Measurements from ENCODE around the gene GADL1. TPM values are rescaled to one million over a fixed set of nuclear protein-coding genes. Genes with fewer than 3 reads are reported as not detected.
A peak's percentile ranks its signal among the peaks of the same experiment; 100 is the strongest.

Gene GADL1
- total RNA-seq, 2 donors from 2014 or later, result not detected

DNA sequence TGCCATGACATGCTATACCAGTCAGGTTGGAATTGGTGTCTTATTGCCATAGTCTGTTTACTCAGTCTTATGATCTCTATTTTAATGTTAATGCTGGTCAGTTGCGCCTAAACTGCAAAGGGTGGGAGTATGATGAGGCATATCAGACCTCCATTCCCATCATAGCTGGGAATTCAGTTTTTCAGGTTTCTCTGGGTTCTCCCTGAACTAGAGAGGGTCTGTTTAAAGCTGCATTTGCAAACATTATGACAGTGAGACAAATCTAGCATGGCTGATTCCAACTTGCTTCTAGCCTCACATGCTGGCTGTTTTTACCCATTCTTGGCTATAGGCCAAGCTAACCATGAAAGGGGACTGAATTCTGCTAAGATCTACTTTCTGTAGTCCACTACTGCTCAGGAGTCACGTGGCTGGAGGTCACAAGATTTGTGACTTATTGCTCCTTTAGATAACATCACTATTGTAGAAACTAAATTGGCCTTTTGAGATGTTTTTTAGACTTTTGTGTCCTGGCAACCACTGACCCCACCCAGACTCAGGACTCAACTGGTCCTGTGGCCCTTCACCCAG lies 191.5 kb downstream of the GADL1 start:
- Mint-ChIP-seq H3K9me3 (peaks cover 4 to 11% of the 10 kb centered on the region in 2 donors), H3K36me3 (peaks cover 23 to 24% of the 10 kb centered on the region in 2 donors), H3K27ac (peak overlapping the region in 1 of 2 donors; percentile 78)
- ATAC-seq, result no peak
- no peak for DNase-seq (ENCODE audit: low spot score in 2 of 2)

DNA sequence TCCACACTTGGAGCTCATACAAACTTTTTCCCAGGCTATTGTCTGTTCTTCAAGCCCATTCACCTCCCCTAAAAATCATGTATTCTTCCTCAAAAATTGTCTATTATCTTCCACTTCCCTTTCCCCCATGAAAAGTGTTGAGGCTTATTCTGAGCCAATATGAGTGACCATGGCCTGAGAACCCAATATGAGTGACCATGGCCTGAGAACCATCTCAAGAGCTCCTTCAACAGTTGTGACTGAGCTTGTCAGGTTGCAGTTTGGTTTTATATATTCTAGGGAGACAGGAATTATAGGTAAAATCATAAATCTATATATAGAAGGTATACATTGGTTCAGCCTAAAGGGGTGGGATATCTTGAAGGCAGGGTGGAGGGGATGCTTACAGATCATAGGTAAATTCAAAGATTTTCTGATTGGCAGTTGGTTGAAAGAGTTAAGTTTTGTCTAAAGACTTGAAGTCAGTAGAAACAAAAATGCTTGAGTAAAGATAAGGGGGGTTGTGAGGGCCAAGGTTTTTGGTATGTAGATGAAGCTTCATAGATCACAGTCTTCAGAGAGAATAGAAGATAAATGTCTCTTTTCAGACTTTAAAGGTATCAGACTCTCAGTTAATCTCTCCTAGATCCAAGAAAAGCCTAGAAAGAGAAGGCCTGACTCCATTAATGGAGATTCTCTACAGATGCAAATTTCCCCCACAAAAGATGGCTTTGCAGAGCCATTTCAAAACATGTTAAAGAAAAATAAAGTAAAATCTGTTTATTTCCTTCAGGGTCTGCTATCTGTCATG lies 192.2 kb downstream of the GADL1 start:
- Mint-ChIP-seq H3K36me3 (peaks cover 23 to 29% of the 10 kb centered on the region in 2 donors), H3K9me3 (peaks cover 3 to 10% of the 10 kb centered on the region in 2 donors), H3K27ac (no peak overlapping the region)
- DNase-seq (ENCODE audit: low spot score in 2 of 2), result no peak
- no peak for ATAC-seq

GRCh38 chr3:30700702-30701321 lies 193.6 kb downstream of the GADL1 start:
- no peaks in the 10 kb centered on the region for H3K9me3 Mint-ChIP-seq
- peaks cover 9 to 39% of the 10 kb centered on the region in 2 donors for H3K36me3 Mint-ChIP-seq

GRCh38 chr3:30699927-30700326 lies 194.5 kb downstream of the GADL1 start:
- DNase-seq (ENCODE audit: low spot score in 2 of 2) (no peak), ATAC-seq (no peak)
- Mint-ChIP-seq H3K27ac (no peak overlapping the region), H3K9me3 (no peaks in the 10 kb centered on the region), H3K36me3 (peaks cover 16 to 48% of the 10 kb centered on the region in 2 donors)

More at GRCh38 chr3:30700702-30701321, 193.6 kb downstream of the GADL1 start:
- peak overlapping the region in 1 of 2 donors; percentile 50 for H3K27ac Mint-ChIP-seq
- no peak for ATAC-seq
- no peak for DNase-seq (ENCODE audit: low spot score in 2 of 2)

DNA sequence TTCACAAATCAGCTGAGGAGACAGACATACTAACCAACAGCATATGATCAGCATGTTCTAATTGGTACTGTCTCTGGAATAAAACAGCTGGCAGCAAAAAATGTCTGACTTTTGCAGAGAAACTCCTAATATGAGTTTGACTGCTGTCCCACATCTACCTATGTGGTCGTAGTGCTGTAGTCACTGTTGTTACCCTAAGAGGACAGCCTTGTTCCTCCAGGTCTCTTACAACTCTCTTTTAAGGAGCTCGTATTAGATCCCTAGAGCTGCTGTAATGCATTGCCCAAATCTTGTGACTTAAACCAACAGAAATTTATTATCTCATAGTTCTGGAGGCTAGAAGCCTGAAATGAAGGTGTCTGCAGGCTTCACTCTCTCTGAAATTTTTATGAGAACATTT lies 195.9 kb downstream of the GADL1 start:
- Mint-ChIP-seq H3K36me3 (peaks cover 22 to 56% of the 10 kb centered on the region in 2 donors), H3K27ac (peak overlapping the region in 1 of 2 donors; percentile 36), H3K9me3 (no peaks in the 10 kb centered on the region)
- no peak for ATAC-seq
- no peak for DNase-seq (ENCODE audit: low spot score in 2 of 2)

GRCh38 chr3:30696896-30697295 lies 197.6 kb downstream of the GADL1 start:
- Mint-ChIP-seq H3K27ac (peak overlapping the region; percentile 24 to 52), H3K36me3 (peaks cover 28 to 71% of the 10 kb centered on the region in 2 donors)
- no peak for DNase-seq (ENCODE audit: low spot score in 2 of 2)

GRCh38 chr3:30696403-30696819 lies 198.1 kb downstream of the GADL1 start:
- peak overlapping the region in 1 of 2 donors; percentile 88 for H3K27ac Mint-ChIP-seq
- H3K36me3 Mint-ChIP-seq, result peaks cover 29 to 71% of the 10 kb centered on the region in 2 donors
- DNase-seq (ENCODE audit: low spot score in 2 of 2) (no peak), ATAC-seq (no peak)
- H3K9me3 Mint-ChIP-seq, result no peaks in the 10 kb centered on the region

More at GRCh38 chr3:30696896-30697295, 197.6 kb downstream of the GADL1 start:
- no peaks in the 10 kb centered on the region for H3K9me3 Mint-ChIP-seq
- ATAC-seq, result no peak

GRCh38 chr3:30695302-30696061 lies 199.0 kb downstream of the GADL1 start:
- ATAC-seq (no peak), DNase-seq (ENCODE audit: low spot score in 2 of 2) (no peak)
- Mint-ChIP-seq H3K36me3 (peaks cover 39 to 71% of the 10 kb centered on the region in 2 donors), H3K27ac (peak overlapping the region; percentile 47 to 88), H3K9me3 (no peaks in the 10 kb centered on the region)

- DNase-seq (ENCODE audit: low spot score in 2 of 2) (no peak), ATAC-seq (no peak)
- Mint-ChIP-seq H3K27ac (peak overlapping the region in 1 of 2 donors; percentile 33), H3K9me3 (no peaks in the 10 kb centered on the region), H3K36me3 (peaks cover 43 to 78% of the 10 kb centered on the region in 2 donors)
Observed at GRCh38 chr3:30694668-30695067, 199.8 kb downstream of the GADL1 start.

DNA sequence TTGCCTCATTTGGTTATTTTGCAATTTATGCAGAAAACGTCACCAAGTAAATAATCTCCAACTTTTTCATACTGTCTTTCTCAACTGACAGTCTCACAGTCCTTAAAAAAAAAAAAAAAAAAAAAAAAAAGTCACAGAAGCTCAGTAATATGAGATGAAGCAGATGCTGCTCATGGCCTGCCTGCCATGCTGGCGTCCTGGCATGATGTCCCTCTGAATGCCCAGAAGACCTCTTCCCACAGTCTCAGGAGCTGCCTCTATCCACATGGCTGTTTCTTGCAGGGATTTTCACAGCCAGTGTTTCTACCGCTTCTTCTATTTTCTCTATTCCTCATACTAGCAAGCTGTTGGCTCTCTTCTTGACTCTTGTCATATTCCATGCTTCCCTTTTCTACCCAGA lies 200.3 kb downstream of the GADL1 start:
- ATAC-seq (no peak), DNase-seq (ENCODE audit: low spot score in 2 of 2) (no peak)
- Mint-ChIP-seq H3K9me3 (no peaks in the 10 kb centered on the region), H3K36me3 (peaks cover 47 to 83% of the 10 kb centered on the region in 2 donors), H3K27ac (no peak overlapping the region)

GRCh38 chr3:30693470-30694120 lies 200.9 kb downstream of the GADL1 start:
- Mint-ChIP-seq H3K9me3 (no peaks in the 10 kb centered on the region), H3K36me3 (peaks cover 48 to 84% of the 10 kb centered on the region in 2 donors), H3K27ac (peak overlapping the region; percentile 60 to 69)
- ATAC-seq (peak; percentile 66 to 72), DNase-seq (ENCODE audit: low spot score in 2 of 2) (no peak)

DNA sequence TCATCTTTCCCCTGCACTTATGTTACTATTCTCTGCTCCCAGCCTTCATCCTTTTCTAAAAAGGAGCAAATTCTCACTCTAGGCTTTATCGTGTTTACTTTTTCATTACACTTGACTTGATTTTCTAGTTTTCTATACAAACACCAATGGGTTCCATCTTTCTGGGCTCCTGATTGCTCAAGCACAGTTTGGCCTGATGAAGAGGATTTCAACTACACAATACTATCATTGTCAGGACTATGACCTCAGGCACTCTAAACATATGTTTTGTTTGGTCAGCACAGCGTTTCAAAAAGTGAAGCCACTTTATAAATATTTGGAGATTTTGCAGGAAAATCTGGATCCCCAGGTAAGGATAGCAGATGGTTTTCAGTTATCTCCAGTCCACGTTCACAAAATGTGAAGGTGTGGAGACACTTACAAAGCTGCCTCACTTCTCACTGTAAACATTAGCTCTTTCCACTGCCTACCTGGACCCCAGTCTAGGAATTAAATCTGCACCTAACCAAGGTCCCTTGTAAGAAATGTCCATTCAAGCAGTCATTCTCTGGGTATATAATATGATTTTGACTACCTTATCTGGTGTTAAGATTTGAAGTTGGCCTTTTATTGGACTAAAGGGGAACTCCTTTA lies 201.8 kb downstream of the GADL1 start:
- Mint-ChIP-seq H3K36me3 (peaks cover 50 to 84% of the 10 kb centered on the region in 2 donors), H3K27ac (peak overlapping the region; percentile 60 to 89), H3K9me3 (no peaks in the 10 kb centered on the region)
- ATAC-seq (no peak), DNase-seq (ENCODE audit: low spot score in 2 of 2) (no peak)

DNA sequence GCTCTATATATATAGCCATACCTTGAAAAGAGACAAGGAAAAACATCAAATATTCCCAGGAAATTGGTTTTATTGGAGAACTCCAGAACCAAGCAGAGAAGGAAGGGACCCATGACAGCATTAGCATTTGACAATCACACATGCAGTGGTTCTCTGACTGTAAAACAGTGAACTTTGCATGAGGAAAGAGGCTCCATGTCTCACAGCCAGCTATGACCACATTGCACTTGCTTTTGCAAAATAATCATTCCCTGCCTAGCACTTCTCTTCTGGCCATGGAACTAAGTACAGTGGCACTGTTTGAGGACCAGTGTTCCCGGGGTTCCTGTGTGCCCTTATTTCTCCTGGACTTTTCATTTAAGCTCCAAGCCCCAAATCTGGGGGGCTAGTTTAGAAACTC lies 202.5 kb downstream of the GADL1 start:
- ATAC-seq (no peak), DNase-seq (ENCODE audit: low spot score in 2 of 2) (no peak)
- H3K9me3 Mint-ChIP-seq, result no peaks in the 10 kb centered on the region
- peaks cover 54 to 84% of the 10 kb centered on the region in 2 donors for H3K36me3 Mint-ChIP-seq
- peak overlapping the region; percentile 60 to 89 for H3K27ac Mint-ChIP-seq

- ATAC-seq (no peak), DNase-seq (ENCODE audit: low spot score in 2 of 2) (no peak)
- Mint-ChIP-seq H3K36me3 (peaks cover 54 to 84% of the 10 kb centered on the region in 2 donors), H3K9me3 (no peaks in the 10 kb centered on the region), H3K27ac (peak overlapping the region; percentile 27 to 45)
Observed at GRCh38 chr3:30691249-30691880, 203.1 kb downstream of the GADL1 start.

DNA sequence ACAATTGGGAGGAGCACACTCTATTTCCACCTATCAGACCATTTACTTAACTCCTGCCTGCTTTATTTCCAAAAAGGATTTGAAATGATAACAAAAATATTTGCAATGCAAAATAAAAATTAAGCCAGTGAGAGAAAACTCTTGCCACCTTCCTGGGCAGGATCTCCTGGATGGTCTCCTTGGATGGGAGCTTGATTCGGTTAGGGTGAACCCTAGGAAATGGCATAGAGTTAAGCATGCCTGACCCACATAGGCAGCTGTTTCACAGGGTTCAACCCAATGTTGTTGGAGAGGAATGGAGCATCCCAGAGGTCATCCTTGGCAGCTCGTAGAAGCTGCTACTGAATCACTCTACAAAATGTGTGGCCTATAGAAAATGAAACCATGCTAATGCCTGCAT lies 204.3 kb downstream of the GADL1 start:
- Mint-ChIP-seq H3K27ac (peak overlapping the region; percentile 62 to 99), H3K9me3 (no peaks in the 10 kb centered on the region), H3K36me3 (peaks cover 55 to 84% of the 10 kb centered on the region in 2 donors)
- ATAC-seq (no peak), DNase-seq (ENCODE audit: low spot score in 2 of 2) (no peak)

Measured in activated naive CD4-positive, alpha-beta T cell treated with anti-CD3 and anti-CD28 coated beads, Interleukin-2, amount 50 U/mL, for 72 hours (primary cell).